DND-41 (cell line): ENCODE data around the gene ERCC4.

ENCODE experiments used
- ATAC-seq: fragments of 200-7000 bp; cut with Tn5 transposase; 3 replicates; pipeline ENCODE4 v1.9.1; 2021; ENCODE audit warnings: low read depth; ENCODE audit not compliant: insufficient read depth
- DNase-seq: peaks from one replicate; pipeline ENCODE4 v3.0.0-alpha.2; 2020
- H2AFZ ChIP-seq: 2 replicates; pipeline ENCODE4 v1.6.0; 2012; ENCODE audit warnings: low read depth, low read length
- H3K27ac ChIP-seq: 2 replicates; pipeline ENCODE4 v1.5.1; 2012; ENCODE audit warnings: low read length, inconsistent platforms
- H3K27me3 ChIP-seq: fragments of 200-600 bp; sonication (generic); 2 replicates; pipeline ENCODE4 v1.6.0; 2012; ENCODE audit warnings: low read length, mild to moderate bottlenecking, inconsistent platforms; ENCODE audit not compliant: insufficient read depth, poor library complexity
- H3K36me3 ChIP-seq: 2 replicates; pipeline ENCODE4 v1.5.1; 2012; ENCODE audit warnings: low read length, inconsistent platforms; ENCODE audit not compliant: insufficient read depth
- H3K4me1 ChIP-seq: 2 replicates; pipeline ENCODE4 v1.5.1; 2012; ENCODE audit warnings: mild to moderate bottlenecking, low read length; ENCODE audit not compliant: insufficient read depth
- H3K4me2 ChIP-seq: 2 replicates; pipeline ENCODE4 v1.6.0; 2012; ENCODE audit warnings: mild to moderate bottlenecking, moderate library complexity, low read length, inconsistent platforms; ENCODE audit not compliant: insufficient read depth
- H3K4me3 ChIP-seq, 2 experiments: fragments of 200-600 bp in 1 of 2; shearing (Covaris generic) in 1 of 2; 2 replicates each; pipeline ENCODE4 v1.5.1; 2012 to 2016; ENCODE audit warnings: inconsistent platforms in 2 of 2, low read length in 2 of 2, mild to moderate bottlenecking in 2 of 2, low read depth in 1 of 2, moderate library complexity in 1 of 2
- H3K79me2 ChIP-seq: 2 replicates; pipeline ENCODE4 v1.6.0; 2012; ENCODE audit warnings: low read length, inconsistent platforms; ENCODE audit not compliant: insufficient read depth
- H3K9ac ChIP-seq: 2 replicates; pipeline ENCODE4 v1.6.0; 2012; ENCODE audit warnings: low read depth, mild to moderate bottlenecking, inconsistent platforms, low read length, moderate library complexity
- H3K9me3 ChIP-seq: 2 replicates; pipeline ENCODE4 v1.5.1; 2012; ENCODE audit warnings: low read length, moderate library complexity, mild to moderate bottlenecking, inconsistent platforms; ENCODE audit not compliant: insufficient read depth, severe bottlenecking
- H4K20me1 ChIP-seq: 2 replicates; pipeline ENCODE4 v1.6.0; 2012; ENCODE audit warnings: low read length; ENCODE audit not compliant: insufficient read depth
- CTCF ChIP-seq: IDR thresholded peaks from 2 replicates; pipeline ENCODE4 v1.5.1; 2012; ENCODE audit warnings: borderline replicate concordance, low read length, moderate library complexity, mild to moderate bottlenecking; ENCODE audit not compliant: poor library complexity, severe bottlenecking; ENCODE audit errors: extremely low read depth
- EZH2 ChIP-seq: IDR thresholded peaks from 3 replicates; pipeline ENCODE4 v1.6.1; 2012; ENCODE audit warnings: borderline replicate concordance, low read depth, mild to moderate bottlenecking, moderate library complexity, low read length, inconsistent platforms; ENCODE audit not compliant: severe bottlenecking

ERCC4 gene

GRCh38 chr16:14001521-14001920, 81.6 kb downstream of the ERCC4 start:
- no peaks in the 10 kb centered on the region for H4K20me1 ChIP-seq
- no peak overlapping the region for H3K27ac ChIP-seq
- no peaks in the 10 kb centered on the region for H3K9me3 ChIP-seq
- peaks cover 10% of the 10 kb centered on the region for H3K27me3 ChIP-seq
- H3K4me3 ChIP-seq = no peak overlapping the region
- H3K79me2 ChIP-seq = no peaks in the 10 kb centered on the region
- H3K36me3 ChIP-seq = no peaks in the 10 kb centered on the region
- ATAC-seq (no peak), DNase-seq (no peak)
- no peak overlapping the region for H3K9ac ChIP-seq
- H2AFZ ChIP-seq = no peak overlapping the region
- no peak overlapping the region for H3K4me2 ChIP-seq
- no peak for TF ChIP-seq EZH2
- no peak for TF ChIP-seq CTCF
- H3K4me1 ChIP-seq = no peaks in the 10 kb centered on the region
